ENCODE data around the gene NRCAM.

DNA sequence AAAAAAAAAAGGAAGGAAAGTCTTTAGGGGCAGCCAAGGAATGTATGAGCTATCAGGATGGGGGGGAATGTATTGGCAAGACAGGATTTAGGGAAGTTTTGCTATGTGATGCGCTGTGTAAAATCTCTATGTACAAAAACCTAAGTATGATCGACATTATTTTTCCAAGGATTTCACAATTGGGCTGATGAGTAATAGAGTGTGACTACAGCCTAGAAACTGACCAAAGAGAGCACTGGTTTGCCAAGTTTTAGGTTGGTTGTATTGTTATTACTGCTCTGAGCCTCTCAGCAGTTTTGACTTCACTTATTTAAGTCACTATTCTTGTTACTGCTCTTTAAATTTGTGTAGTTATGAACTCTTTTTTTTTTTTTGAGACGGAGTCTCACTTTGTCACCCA lies 107.3 kb downstream of the NRCAM start:
- no peak for TF ChIP-seq POLR2A (IDR thresholded peaks at IDR 0.05; ENCODE audit: low read length)
- TF ChIP-seq CHD2 (IDR thresholded peaks at IDR 0.05; ENCODE audit: low read length, partially characterized antibody) = no peak
- TF ChIP-seq KDM1A (IDR thresholded peaks at IDR 0.05; ENCODE audit: low read depth) = no peak
- TF ChIP-seq HES2 (IDR thresholded peaks at IDR 0.05) = no peak
- no peak for TF ChIP-seq EHMT2 (IDR thresholded peaks at IDR 0.05; ENCODE audit: low read depth)
- TF ChIP-seq MAZ (IDR thresholded peaks at IDR 0.05; ENCODE audit: borderline replicate concordance, low read depth, low read length) = no peak
- TF ChIP-seq, protein P1, sequence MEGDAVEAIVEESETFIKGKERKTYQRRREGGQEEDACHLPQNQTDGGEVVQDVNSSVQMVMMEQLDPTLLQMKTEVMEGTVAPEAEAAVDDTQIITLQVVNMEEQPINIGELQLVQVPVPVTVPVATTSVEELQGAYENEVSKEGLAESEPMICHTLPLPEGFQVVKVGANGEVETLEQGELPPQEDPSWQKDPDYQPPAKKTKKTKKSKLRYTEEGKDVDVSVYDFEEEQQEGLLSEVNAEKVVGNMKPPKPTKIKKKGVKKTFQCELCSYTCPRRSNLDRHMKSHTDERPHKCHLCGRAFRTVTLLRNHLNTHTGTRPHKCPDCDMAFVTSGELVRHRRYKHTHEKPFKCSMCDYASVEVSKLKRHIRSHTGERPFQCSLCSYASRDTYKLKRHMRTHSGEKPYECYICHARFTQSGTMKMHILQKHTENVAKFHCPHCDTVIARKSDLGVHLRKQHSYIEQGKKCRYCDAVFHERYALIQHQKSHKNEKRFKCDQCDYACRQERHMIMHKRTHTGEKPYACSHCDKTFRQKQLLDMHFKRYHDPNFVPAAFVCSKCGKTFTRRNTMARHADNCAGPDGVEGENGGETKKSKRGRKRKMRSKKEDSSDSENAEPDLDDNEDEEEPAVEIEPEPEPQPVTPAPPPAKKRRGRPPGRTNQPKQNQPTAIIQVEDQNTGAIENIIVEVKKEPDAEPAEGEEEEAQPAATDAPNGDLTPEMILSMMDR (IDR thresholded peaks at IDR 0.05) = no peak
- no peak for TF ChIP-seq MYC (IDR thresholded peaks at IDR 0.05; ENCODE audit: borderline replicate concordance, low read length)
- TF ChIP-seq CBX8 (IDR thresholded peaks at IDR 0.05) = no peak
- no peak for TF ChIP-seq REST (IDR thresholded peaks at IDR 0.05)
- no peak for TF ChIP-seq USF2 (IDR thresholded peaks at IDR 0.05)
- no peak for TF ChIP-seq EP300 (IDR thresholded peaks at IDR 0.05)
- no peak for TF ChIP-seq BHLHE40 (IDR thresholded peaks at IDR 0.05; ENCODE audit: low read depth, low read length)
